ENCODE measurements around the gene TUBA3D. TPM values are rescaled to one million over a fixed set of nuclear protein-coding genes. Genes with fewer than 3 reads are reported as not detected.

TUBA3D gene
- total and polyA plus RNA-seq, 9 of the 15 experiments (the other 6 are each of a cell fraction or from before 2014, with no cell fraction given): not detected

GRCh38 chr2:131492418-131493198 is 16.7 kb downstream of the TUBA3D start (continued):
- TF ChIP-seq DLX4 (CRISPR knock-in tag; IDR thresholded peaks at IDR 0.05) (no peak), ZNF644 (tag; IDR thresholded peaks at IDR 0.05; ENCODE audit: low read depth) (no peak), NFIX (CRISPR knock-in tag; IDR thresholded peaks at IDR 0.05; ENCODE audit: low read depth) (no peak), AFF1 (IDR thresholded peaks at IDR 0.05; ENCODE audit: low read depth in 1 of 2, partially characterized antibody in 2 of 2) (no peak), IRF9 (tag; IDR thresholded peaks at IDR 0.05) (no peak), MECOM (CRISPR knock-in tag; IDR thresholded peaks at IDR 0.05) (no peak), TCF3 (CRISPR knock-in tag; IDR thresholded peaks at IDR 0.05) (no peak), MEF2A (IDR thresholded peaks at IDR 0.05; ENCODE audit: control insufficient read depth, low read depth, low read length) (no peak), HMG20B (CRISPR knock-in tag; IDR thresholded peaks at IDR 0.05) (no peak), CREB5 (CRISPR knock-in tag; IDR thresholded peaks at IDR 0.05) (no peak), PHF20 (IDR thresholded peaks at IDR 0.05; ENCODE audit: partially characterized antibody) (peak; percentile 83), FUS (optimal IDR thresholded peaks at IDR 0.05; ENCODE audit: low read depth, low read length) (no peak), HINFP (tag; conservative IDR thresholded peaks at IDR 0.05; ENCODE audit: low read depth) (0 out of 2 replicates have a peak, but pooled peaks have one; percentile 40), MNT (conservative IDR thresholded peaks at IDR 0.05) (peak; percentile 85 to 93), RFX5 (IDR thresholded peaks at IDR 0.05; ENCODE audit: low read depth, low read length) (no peak), SETDB1 (IDR thresholded peaks at IDR 0.05; ENCODE audit: low read length) (no peak), SOX6 (IDR thresholded peaks at IDR 0.05) (0 out of 2 replicates have a peak, but pooled peaks have one; percentile 44)

Data from K562 (cell line).